ENCODE results near the gene CTNNBL1.

GRCh38 chr20:37695684-37696342 is 2.0 kb downstream of the CTNNBL1 start:
- no peak for TF ChIP-seq CTCF (IDR thresholded peaks at IDR 0.05)
- no peak for TF ChIP-seq POLR2A (IDR thresholded peaks at IDR 0.05)
